Iris pigment epithelial cell (primary cell): ENCODE measurements around the gene THOC5.
"Not testable (repeated sequence)": the region's sequence is repeated elsewhere in the genome, so short reads cannot be mapped to it uniquely, and the experiment has no call there.

Experiments
- DNase-seq: peaks from one replicate; pipeline ENCODE4 v3.0.0-alpha.2; 2011; ENCODE audit warnings: low read depth

Gene THOC5

GRCh38 chr22:29509298-29509697, 44.3 kb downstream of the THOC5 start:
- DNase-seq = no peak

- peak; percentile 83 for DNase-seq
Measured at GRCh38 chr22:29503811-29504372, 49.7 kb downstream of the THOC5 start.

- DNase-seq = no peak
Measured at GRCh38 chr22:29499852-29500251, 53.7 kb downstream of the THOC5 start.

GRCh38 chr22:29493636-29494035, 59.9 kb downstream of the THOC5 start:
- no peak for DNase-seq

- DNase-seq = no peak
Measured at GRCh38 chr22:29491012-29491411, 62.5 kb downstream of the THOC5 start.

- not testable (repeated sequence) for DNase-seq
Measured at GRCh38 chr22:29489127-29489780, 64.3 kb downstream of the THOC5 start.

GRCh38 chr22:29487426-29487986, 66.1 kb downstream of the THOC5 start:
- no peak for DNase-seq

GRCh38 chr22:29485448-29485847, 68.1 kb downstream of the THOC5 start:
- no peak for DNase-seq

- DNase-seq = no peak
Measured at GRCh38 chr22:29484642-29485041, 68.9 kb downstream of the THOC5 start.

- no peak for DNase-seq
Measured at GRCh38 chr22:29483254-29483653, 70.3 kb downstream of the THOC5 start.

GRCh38 chr22:29482726-29483125, 70.8 kb downstream of the THOC5 start:
- DNase-seq = no peak

- DNase-seq = no peak
Measured at GRCh38 chr22:29482253-29482652, 71.3 kb downstream of the THOC5 start.

GRCh38 chr22:29481265-29482000, 72.1 kb downstream of the THOC5 start:
- DNase-seq = no peak

GRCh38 chr22:29480512-29481264, 72.9 kb downstream of the THOC5 start:
- DNase-seq = peak; percentile 71

- DNase-seq = no peak
Measured at GRCh38 chr22:29480262-29480511, 73.4 kb downstream of the THOC5 start.

- DNase-seq = no peak
Measured at GRCh38 chr22:29479417-29480261, 73.9 kb downstream of the THOC5 start, which contains the start of gene NEFH. Gene NEFH (plus strand): TSS chr22:29480218. CDS start chr22:29480263, 45 bp downstream.

GRCh38 chr22:29478326-29479276, 75.0 kb downstream of the THOC5 start:
- peak; percentile 18 for DNase-seq

- DNase-seq = no peak
Measured at GRCh38 chr22:29477723-29478318, 75.7 kb downstream of the THOC5 start.

- no peak for DNase-seq
Measured at GRCh38 chr22:29476116-29476515, 77.4 kb downstream of the THOC5 start.

GRCh38 chr22:29475550-29475949, 78.0 kb downstream of the THOC5 start:
- DNase-seq = no peak
